GM19025 (cell line): ENCODE data around the gene CPSF2.
"Not testable (repeated sequence)": the region's sequence is repeated elsewhere in the genome, so short reads cannot be mapped to it uniquely, and the experiment has no call there.

Experiments
- ATAC-seq: cut with Tn5 transposase; IDR thresholded peaks from one replicate; pipeline ENCODE4 v1.9.1; 2021; ENCODE audit warnings: mild to moderate bottlenecking, low read depth, moderate library complexity; ENCODE audit not compliant: unreplicated experiment

Gene CPSF2

DNA sequence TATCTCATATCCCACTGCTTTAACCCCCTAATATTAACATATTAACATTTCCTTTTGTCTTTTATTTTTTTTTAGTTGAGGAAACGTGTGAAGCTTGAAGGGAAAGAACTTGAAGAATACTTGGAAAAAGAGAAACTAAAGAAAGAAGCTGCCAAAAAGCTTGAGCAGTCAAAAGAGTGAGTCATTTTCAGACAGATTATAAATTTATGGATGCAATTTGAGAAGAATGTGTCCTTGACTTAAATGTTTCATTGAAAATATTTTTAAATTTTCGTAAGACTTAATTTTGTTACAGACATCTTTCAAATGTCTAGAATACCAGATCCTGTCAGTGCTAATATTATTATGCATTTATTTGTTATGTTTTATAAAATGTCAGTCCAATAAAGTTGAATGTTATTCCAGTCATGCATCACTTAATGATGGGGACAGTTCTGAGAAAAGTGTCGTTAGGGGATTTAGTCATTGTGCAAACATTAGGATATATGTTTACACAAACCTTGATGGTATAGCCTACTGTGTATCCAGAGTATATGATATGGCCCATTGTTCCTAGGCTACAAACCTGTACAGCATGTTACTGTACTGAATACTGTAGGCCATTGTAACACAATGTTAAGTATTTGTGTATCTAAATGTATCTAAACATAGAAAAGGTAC, 32.6 kb downstream of the CPSF2 start:
- no peak for ATAC-seq

DNA sequence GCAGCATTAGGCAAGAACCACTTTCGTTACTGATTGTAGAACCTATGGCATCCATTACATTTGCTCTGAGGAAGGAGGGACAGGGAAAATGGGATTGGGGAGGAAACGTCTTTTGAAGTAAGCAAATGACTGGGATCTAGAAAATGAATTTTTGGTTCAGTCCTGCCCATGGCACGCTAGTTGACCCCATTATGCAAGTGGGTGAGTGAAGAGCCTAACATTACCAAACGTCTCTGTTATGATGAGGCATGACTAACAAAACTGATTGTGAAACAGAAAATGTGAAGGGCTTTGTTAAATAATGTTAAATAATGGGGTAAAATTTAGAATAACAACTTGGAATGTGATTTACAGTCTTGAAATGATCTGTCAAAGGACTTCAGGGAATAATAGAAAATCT, 38.9 kb downstream of the CPSF2 start:
- ATAC-seq = no peak

DNA sequence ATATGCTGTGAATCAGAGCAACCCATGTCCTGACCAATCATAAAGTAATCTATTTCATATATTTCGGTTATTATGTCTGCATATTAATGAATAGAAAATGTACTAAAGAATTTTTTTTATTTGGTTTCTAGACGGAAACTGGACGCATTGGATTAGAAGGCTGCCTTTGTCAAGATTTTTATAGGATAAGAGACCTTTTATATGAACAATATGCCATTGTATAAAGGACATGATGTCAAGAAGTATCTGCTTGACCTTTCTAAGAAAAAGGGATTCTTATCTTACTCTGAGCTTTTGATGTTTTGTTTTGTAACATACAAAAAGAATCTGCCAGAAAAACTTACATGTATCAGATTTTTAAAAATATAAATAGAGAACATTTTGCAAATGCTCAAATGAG, 39.8 kb downstream of the CPSF2 start:
- no peak for ATAC-seq

DNA sequence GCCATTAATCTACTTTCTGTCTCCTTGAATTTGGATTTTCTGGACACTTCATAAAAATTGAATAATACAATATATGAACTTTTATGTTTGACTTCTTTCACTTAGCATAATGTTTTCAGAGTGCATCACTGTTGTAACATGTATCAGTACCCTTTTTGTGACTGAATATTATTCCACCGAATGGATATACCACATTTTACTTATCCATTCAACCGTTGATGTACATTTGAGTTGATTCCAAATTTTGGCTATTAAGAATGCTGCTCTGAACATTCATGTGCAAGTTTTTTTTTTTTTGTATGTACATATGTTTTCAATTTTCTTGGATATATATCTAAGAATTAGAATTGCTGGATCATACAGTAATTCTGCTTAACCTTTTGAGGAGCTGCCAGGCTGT, 43.2 kb downstream of the CPSF2 start:
- ATAC-seq = no peak

DNA sequence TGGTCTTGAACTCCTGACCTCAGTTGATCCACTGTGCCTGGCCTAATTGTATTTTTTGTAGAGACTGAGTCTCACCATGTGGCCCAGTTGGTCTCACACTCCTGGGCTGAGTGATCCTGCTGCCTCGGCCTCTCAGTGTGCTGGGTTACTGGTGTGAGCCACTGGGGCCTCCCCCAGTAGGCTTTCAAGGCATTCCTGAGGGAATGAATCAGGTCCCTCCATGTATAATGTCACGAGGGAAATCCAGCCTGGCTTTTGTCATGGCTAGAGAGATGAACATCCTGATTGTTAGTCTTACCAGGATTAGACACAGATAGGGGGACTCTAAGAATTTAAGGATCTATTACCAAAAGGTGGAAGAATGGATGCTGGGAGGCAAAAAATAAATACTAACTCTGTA, 51.9 kb downstream of the CPSF2 start:
- no peak for ATAC-seq

DNA sequence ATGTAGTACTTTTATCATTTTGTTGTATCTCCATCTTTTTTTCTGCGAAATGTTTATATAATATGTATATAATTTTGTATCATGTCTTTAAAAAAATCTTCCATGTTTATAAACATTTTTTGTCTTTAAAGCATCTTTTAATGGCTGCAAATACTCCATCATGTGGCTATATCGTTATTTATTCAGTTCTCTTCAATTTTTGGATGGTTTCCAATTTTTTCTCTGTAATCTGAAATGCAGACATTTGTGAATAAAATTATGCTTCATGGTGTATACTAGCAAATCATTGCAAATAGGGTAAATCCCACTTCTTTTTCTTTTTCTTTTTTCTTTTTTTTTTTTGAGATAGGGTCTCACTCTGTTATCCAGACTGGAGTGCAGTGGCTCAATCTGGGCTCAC, 54.0 kb downstream of the CPSF2 start:
- no peak for ATAC-seq

DNA sequence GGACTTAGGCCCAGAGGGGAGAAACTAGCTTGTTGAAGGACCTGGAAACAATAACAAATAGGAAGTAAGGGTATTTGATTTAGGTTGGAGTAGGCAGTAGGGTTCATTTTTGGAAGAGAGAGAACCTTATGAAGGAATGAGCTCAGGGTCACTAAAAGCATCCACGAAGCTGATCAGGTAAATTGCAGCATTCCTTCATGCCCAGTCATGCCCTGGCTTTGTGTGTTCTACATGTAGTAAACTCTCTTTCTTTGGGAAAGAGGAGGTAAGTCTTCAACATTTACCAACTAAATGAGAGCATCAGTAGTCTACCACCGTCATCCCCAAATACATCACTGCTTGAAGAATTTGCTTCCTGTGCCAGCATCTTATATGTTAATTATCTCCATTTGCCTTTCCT, 54.7 kb downstream of the CPSF2 start:
- ATAC-seq = no peak

DNA sequence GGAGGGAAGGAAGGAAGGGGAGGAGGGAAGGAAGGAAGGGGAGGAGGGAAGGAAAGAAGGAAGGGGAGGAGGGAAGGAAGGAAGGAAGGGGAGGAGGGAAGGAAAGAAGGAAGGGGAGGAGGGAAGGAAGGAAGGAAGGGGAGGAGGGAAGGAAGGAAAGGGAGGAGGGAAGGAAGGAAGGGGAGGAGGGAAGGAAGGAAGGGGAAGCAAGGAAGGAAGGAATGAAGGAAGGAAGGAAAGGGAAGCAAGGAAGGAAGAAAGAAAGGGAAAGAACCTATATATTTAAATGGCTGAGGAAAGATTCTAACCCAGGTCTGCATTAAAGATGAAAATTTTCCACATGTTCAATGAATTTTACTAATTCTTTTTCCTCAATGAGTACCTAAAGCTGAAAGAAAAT, 57.4 kb downstream of the CPSF2 start:
- not testable (repeated sequence) for ATAC-seq

DNA sequence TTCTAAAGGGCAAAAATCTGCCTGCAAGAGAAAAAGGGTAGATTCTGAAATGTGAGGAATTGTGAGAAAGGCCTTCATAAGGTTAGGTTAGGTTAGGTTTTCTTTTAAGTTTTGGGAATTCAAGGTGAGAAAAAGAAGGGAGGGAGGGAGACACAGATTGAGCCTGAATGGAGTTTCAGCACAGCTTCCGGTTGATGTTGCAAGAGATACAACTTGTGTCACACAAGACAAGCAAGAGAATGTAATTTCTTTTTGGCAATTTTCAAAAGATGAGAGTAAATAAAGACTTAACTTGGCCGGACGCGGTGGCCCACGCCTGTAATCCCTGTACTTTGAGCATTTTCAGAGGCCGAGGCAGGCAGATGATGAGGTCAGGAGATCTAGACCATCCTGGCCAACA, 63.8 kb downstream of the CPSF2 start:
- ATAC-seq = no peak

DNA sequence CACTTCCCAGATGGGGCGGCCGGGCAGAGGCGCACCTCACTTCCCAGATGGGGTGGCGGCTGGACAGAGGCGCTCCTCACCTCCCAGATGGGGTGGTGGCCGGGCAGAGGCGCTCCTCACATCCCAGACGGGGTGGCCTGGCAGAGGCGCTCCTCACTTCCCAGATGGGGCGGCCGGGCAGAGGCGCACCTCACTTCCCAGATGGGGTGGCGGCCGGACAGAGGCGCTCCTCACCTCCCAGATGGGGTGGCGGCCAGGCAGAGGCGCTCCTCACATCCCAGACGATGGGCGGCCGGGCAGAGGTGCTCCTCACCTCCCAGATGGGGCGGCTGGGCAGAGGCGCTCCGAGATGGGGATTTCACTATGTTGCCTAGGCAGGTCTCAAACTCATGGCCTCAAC, 65.8 kb downstream of the CPSF2 start:
- not testable (repeated sequence) for ATAC-seq

DNA sequence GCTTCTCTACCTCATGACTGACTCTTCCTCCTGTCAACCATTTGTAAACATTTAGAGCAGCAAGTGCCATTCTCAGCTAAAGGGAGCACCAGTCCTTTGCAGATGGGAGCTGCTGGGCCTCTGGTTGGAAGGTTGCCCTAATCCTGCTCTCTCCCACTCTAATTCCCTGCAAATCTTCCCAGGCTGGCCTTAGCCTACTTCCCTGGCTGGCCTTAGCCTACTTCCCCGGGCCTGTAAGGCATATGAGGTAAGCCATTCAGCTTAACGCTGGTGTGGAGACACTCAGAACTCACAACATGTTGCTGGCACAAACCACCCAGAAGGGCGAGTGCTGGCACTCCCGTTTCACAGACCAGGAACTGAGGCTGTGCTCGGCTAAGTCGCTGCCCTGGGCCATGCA, 69.0 kb downstream of the CPSF2 start:
- ATAC-seq = no peak

DNA sequence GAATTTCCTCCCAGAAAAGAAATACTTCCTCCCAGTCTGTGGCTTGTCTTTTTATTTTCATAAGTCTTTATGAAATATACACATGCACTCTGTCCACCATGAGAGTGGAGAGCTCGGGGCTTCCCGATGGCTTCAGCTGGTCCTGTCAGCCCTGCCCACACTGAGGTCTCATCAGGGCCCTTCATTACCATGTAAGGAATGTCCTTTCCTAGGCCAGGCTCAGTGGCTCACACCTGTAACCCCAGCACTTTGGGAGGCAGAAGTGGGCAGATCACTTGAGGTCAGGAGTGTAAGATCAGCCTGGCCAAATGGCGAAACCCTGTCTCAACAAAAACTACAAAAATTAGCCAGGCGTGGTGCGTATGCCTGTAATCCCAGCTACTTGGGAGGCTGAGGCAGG, 77.0 kb downstream of the CPSF2 start:
- ATAC-seq = no peak

DNA sequence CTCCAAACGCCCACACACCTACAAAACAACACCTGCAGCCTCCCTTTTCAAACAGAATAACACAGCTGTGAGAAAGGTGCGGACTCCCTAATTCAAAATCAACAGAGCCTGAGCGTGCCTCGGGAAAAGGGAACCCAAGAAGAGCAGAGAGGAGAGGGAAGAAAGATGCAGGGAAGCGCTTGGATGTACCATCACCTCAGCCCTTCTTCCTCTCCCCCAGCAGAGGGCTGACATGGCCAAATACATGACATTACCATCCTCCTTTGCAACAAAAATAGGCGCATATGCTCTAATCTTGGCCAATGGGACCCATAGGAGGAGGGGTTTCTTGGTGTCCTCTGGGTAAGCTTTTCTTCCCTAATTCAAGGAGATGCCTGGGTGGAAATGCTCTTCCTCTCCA, 78.0 kb downstream of the CPSF2 start:
- ATAC-seq = no peak

DNA sequence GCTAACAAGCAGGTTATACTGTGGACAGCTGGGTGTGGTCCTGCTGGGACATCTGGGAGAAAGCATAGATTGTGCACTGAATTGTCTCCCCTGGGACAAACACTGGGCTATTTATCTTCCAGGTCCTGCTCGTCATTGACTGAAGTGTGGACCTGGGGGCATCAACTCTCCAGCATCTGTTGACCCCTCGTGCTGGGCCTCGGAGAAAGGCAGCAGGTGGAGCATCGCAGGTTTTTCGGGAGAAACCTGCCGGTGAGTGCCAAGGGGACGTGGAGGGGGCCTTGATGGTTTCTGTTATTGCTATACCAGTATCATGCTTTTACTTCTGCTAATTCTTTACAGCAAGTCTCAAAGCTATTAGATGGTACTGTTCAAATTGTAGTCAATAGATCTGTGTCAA, 81.3 kb downstream of the CPSF2 start:
- no peak for ATAC-seq

DNA sequence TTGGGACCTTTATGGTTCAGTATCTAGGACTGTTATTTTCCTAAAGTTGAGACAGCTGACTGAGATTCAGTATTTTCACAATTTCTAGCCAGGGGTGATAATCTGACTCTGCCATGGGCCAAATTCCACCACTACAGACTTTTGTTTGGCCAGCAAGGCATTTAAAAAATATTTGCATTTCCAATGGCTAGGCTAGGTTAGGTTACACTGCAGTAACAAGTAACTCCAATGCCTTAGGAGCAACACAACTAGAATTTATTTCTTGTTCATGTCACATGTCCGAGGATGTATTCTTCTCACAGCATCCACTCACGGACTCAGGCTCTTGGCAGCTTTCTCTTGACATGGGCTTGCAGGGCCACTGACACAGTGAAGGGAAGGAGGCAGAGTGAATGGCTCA, 83.0 kb downstream of the CPSF2 start:
- ATAC-seq = no peak

DNA sequence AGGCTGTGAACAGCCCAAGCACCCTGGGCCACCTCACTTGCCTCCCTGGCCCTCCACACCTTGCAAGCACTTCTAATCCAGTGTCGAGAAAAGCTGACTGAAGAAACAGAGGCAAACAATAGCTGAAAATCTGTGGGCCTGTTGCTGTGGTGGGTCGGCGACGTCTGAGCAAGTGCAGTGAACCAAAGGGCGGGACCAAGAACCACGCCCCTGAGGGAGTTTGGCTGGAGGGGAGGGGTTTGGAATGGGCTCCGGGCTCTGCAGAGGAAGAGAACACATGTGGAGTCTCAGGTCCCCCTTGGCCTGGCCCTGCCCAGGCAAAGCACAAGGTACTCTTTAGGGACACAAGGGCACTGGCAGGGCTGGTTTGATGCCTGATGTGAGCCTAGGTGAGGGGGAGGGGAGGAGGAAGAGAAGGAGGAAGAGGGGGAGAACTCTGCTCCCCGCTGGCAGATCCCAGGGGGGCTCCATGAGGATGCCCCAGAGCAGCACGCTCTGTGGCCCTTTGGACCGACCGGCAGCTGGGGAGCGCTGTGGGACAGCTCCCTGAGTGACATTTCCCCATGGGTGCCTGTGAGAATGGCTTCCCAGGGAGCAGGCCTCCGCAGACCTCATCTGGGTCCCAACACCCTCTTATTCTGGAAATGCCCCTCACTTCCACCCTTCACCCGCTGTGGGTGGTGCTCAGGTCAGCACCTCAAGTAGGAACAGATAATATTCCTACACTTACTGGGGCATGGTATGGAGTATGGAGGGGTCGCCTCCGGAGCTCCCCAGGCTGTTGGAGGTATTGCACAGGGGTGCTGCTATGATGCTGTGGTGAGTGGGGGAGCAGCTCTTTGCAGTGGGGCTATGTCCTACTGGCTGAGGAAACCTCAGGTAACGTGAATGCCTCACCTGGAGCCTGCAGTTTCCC, 85.5 kb downstream of the CPSF2 start:
- no peak for ATAC-seq

DNA sequence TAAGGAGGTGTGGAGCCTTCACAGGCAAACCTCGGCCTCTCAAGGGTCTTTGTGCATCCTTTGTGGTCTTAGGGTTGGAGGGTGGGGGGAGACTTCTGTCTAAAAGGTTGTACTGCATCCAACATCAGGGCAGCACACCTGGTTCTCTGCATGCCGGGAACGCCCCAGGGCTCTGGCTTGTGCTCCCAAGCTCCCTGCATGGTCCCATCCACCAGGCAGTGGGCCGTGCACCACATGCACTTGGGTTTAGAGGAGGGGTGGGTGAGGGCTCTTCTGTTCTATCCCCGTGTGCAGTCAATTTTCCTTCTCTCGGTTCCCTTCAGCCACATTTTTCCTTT, 86.1 kb downstream of the CPSF2 start:
- ATAC-seq = no peak

DNA sequence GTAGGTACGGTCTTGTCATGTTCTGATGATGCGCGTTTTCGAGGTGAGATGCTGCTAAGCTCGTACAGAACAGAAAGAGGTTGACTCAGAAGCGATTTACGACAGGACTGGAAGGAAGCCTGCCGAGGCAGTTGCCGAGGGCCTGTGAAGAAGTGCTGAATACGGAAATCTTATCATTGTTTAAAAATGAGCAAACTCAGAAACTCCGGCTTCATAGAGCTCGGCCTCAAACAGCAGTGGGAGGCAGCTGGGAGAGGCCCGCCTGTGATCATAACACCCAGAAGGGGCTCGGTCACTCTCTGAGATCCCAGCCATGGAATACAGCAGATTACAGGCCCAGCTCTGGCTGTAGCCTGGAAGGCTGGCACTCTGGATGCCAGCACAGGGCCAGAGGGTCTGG, 87.4 kb downstream of the CPSF2 start:
- ATAC-seq = no peak

DNA sequence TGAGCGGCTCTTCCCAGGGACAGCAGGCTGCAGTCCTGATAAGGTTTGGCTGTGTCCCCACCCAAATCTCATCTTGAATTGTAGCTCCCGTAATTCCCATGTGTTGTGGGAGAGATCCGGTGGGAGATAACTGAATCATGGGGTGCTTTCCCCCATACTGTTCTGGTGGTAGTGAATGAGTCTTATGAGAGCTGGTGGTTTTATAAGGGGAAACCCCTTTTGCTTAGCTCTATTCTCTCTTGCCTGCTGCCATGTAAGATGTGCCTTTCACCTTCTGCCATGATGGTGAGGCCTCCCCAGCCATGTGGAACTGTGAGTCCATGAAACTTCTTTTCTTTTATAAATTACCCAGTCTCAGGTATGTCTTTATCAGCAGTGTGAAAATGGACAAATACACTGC, 91.4 kb downstream of the CPSF2 start:
- ATAC-seq = not testable (repeated sequence)

DNA sequence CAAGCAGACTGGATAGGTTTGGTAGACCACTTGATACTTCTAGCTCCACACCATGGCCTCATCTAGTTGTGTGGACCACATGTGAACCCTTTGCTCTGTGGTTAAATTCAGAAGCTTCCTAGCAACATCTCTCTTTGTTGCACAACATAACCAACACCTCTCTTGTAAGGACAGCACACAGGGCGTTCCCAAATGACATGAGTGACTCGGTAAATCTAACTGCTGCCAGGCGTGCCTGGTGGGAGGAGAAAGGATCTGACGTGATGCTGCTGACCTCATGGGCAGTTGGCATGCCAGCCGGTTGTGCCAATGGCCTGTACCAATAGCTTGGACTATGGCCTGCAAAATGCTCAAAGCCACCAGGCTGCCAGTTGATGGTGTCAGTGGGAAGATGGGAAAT, 93.8 kb downstream of the CPSF2 start:
- no peak for ATAC-seq

DNA sequence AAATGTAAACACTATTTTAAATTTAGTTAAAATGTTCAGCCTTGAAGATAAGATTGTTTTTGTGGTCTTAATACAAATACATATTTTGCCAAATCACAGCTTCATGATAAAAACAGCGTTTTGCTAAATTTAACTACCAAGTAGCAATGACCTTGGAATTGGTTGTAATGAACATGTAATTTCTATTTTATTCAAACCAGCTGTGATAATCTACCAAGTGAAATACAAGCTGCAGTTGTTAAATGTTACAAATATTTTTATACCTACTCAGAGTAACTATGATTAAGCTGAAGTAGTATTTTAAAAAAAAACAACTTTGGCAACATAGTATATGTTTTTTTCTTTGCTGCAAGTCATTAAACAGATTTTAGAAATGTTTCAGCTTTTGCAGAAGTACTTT, 96.2 kb downstream of the CPSF2 start:
- no peak for ATAC-seq
